HS-5 (cell line): ENCODE results near the gene PRSS33.

ENCODE experiments used
- DNase-seq: peaks from one replicate; pipeline ENCODE4 v3.0.0-alpha.2; 2012; ENCODE audit warnings: low read depth

PRSS33 gene, protein sequence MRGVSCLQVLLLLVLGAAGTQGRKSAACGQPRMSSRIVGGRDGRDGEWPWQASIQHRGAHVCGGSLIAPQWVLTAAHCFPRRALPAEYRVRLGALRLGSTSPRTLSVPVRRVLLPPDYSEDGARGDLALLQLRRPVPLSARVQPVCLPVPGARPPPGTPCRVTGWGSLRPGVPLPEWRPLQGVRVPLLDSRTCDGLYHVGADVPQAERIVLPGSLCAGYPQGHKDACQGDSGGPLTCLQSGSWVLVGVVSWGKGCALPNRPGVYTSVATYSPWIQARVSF

DNA sequence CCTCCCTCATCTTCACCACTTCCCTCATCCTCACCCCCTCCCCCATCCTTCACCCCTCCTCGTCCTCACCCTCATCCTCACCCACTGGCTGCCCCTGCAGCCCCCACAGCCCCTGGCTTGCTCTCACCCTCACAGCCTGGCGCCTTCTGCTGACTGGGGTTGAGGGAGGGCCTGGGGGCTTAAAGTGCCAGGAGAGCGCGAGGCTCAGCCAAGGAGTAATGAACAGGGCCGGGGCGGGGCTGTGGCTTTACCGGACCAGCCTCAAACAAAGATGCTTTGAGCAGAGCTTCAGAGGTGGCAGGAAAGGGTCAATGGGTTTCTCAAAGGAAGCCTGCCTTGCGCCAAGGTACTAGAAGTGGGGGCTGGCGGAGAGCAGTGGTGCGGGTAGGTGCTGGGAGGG lies at the start of gene PRSS33:
TSS of gene PRSS33 (minus strand) at position 155 of the 400 bp plus-strand sequence. CDS start 1,013 bp downstream, outside the sequence.
- DNase-seq = no peak

DNA sequence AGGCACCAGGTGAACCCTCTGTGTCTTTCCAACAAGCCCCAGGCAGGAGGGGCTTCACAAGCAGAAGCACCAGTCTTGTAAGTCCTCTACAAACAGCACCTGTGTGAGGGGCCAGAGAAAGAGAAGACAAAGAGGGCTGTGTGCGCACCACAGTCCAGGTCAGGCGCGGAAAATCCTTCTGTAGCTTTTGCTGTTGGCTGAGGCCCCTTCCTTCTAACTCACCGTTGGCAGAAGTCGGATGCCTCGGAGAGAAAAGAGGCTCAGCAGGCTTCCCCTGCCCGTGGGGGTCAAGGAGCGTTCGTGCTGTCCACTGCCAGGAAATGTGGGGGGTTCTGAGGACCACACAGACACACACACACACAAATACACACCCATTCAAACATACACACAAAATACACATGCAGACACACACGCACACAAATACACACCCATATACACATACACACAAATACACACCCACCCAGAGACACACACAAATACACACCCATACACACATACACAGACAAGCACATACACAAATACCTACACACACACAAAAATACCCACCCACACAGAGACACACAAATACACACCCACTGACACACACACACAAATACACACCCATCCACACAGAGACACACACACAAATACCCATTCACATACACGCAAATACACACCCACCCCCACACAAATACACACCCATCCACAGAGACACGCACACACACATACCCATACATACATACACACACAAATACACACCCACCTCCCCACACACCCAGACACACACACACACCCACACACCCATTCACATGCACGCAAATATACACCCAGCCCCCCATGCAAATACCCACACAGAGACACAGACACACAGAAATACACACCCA lies 49.5 kb upstream of the PRSS33 start:
- DNase-seq = no peak

DNA sequence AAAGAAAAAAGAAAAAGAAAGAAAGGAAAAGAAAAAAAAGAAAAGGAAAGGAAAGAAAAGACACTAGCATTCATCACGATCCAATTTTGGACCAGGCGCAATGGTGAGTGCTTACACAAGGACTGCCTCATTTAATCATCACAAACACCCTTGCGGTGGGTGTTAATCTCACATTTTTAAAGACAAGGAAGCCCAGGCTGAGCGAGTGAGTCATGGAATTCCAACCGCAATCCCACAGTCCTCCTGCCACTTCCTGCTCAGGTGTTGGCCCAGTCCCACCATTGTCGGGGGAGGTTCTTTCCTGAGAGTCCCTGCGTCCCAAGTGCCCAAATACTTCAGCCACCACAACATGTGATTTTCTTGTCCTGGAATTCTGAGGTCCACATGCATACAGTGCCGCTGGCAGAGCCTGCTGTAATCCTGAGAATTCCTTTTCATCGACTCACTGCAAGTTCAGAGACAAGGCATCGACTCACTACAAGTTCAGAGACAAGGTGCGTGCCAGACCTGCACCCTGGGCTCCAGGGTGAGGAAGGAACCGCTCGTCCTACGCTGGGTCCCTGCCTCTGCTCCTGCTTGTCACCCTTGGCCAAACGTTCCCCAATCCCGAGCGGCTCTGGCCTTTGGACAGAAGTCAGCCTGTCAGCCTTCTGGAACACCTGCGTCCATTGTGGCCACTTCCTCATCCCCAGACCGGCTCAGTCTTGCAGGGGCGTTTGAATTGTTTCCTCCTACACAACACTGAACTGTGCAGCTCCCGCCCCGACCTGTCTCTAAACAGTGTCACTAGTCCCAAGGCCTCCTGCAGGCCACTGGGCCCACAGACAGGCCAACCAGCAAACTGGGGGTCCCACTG lies 48.5 kb upstream of the PRSS33 start:
- peak; percentile 98 for DNase-seq

DNA sequence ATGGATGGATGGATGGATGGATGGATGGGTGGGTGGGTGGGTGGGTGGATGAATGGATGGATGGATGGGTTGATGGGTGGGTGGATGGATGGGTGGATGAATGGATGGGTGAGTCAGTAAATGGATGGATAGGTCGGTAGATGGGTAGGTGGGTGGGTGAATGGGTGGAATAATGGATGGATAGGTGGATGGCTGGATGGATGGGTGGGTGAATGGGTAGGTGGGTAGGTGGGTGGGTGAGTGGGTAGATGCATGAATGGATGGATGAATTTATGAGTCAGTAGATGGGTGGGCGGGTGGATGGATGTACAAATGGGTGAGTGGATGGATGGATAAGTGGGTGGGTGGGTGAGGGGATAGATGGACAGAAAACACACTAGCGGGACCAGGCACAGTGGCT lies 47.6 kb upstream of the PRSS33 start:
- no peak for DNase-seq

DNA sequence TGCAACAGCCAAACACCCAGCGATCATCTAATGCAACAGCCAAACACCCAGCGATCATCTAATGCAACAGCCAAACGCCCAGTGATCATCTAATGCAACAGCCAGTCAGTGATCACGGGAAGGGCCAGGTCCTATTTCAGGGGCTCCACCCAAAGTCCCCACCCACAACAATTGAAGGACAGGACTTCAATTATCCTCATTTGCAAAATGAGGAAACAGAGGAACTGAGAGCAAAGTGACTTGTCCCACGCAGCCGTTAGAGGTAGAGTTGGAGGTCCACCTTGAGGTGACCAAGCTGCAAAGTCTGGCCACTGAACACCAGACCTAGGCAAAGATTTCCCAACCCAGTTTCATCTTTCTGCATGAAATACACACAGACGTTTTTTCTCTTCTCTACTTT lies 46.4 kb upstream of the PRSS33 start:
- no peak for DNase-seq

DNA sequence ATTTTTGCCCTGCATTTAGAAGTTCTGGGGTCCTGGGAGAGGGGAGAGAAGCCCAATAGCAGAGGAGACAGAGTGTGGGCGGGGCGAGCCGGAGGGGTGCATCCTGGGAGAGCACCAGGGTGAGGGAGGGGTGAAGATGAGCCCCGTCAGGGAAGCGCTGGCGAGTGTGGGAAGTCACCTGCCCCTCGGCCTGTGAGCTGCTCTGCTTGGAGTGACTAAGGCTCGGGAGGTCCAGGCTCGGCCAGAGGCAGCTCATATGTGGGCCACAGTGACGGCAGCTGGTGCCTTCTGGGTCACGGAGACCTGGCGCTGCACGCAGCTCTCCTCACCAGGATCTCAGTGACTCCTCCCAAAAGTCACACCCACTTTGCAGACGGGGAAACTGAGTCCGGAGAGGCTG lies 43.8 kb upstream of the PRSS33 start:
- no peak for DNase-seq

DNA sequence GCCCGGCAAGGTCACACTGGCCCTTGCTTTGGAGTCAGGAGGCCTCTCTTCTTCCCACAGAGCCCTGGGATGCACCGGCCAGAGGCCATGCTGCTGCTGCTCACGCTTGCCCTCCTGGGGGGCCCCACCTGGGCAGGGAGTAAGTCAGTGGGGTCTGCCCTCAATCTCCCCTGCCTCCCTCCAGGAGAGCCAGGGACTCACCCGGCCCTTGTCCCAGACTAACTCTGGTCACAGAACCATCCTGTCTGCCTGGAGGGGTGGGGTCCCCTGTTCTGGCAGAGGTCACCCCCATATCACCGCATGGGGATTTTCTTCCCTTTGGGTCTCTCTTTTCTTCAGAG lies 43.0 kb upstream of the PRSS33 start:
- no peak for DNase-seq

DNA sequence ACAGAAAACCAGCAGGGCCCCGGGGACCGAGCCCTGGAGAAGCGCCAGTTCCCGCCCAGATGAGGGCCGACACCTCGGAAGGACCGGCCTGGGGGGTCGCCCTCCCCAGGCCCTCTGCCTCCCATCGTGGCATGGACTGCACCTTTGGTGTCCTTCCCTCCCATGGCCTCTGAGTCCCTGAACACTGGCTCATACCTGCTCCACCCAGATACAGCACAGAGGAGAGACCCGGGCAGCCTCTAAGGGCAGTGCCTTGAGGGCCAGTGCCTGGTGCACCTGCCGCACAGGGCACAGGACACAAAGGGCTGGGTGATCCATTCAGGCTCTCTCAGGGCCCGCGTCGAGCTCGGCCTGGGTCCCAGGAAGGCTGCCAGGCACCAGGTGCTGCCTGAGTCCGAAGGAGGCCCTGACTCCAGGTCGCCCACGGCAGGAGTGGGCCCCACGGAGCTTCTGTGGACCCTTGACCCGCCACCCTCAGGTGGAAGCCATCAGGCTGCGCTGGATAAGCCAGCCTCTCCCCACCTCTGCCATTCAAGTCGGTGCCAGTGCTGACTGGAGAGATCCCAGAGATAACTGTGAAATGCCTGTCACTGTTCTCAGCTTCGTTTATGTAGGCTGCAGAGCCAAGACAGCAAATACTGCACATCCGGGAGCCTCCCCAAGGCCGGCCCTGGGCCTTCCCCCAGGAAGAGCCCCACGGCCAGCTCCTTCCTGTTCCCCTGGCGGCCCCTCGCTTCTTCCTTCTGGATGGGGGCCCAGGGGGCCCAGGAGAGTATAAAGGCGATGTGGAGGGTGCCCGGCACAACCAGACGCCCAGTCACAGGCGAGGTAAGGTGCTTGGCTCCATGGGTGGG lies 42.4 kb upstream of the PRSS33 start, which contains the start of gene ZG16B:
TSS of gene ZG16B (plus strand) at position 803 of the 854 bp plus-strand sequence. CDS start 139 bp downstream, outside the sequence.
- no peak for DNase-seq

DNA sequence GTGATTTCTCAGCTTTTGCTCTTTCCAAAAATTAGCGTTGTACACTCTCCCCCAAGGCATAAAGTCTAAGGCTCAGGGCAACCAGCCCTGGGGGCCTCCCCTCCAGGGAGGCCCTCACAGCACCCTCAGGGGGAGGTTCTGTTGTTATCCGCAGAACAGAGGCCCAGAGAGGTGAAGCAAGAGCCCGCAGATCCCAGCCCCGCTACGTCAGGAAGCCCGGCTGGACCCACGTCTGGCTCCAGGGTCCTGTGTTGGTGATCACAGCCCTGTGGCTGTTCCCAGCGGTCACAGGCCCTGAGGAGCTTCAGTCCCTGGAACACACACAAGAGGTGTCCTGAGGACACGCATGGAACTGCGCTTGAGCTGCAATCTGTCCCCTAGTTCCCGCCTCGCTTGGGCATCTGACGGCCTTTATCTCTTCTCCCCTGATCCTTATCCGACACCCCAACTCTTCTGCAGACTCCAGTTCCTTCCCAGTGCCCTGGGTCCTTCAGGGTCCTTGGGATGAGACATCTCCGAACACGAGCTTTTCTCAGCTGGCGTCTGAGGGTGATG lies 41.6 kb upstream of the PRSS33 start:
- no peak for DNase-seq

DNA sequence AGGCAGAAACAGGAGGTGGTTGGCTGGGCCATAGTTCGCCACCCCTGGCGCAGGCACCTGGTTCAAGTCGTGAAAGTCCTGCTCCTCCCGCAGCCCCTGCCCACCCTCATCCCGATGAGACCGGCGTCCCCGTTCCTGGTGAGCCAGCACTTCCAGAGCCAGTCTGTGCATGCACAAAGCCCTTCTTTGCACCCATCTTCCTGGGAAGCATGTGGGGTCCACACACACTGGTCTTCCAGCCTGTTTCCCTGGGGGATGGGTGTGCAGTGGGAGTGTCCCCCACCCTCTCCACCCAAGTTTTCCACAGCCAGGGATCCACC lies 41.1 kb upstream of the PRSS33 start:
- no peak for DNase-seq

DNA sequence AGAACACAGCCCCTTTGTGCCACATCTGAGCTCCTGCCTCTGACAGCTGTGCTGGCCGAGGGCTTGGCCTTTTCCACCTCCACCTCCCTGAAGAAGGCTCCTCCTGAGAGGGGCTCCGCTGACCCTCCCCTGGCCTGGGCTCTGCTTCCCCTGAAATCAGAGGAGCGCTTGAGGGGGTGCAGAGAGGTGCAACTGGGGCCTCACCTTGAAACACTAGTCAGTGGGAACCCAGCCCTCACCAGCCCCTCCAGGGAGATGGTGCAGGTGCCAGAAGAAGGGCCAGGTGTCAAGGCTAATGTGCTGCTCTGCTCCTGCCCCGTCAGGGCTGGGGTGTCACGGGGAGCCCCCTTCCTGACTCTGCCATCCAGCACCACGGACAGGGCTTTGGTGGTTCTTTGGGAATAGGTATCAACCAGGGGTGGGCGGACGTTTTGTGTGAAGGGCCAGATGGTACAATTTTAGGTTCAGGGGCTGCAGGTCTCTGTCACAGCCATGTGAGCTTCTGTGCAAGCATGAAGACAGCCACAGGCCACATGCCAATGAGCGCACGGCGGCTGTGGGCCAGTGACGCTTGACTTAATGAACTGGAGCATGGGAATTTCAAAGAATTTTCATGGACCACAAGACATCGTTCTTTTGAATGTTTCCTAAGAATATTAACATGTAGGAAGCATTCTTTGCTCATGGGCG lies 40.6 kb upstream of the PRSS33 start:
- no peak for DNase-seq

DNA sequence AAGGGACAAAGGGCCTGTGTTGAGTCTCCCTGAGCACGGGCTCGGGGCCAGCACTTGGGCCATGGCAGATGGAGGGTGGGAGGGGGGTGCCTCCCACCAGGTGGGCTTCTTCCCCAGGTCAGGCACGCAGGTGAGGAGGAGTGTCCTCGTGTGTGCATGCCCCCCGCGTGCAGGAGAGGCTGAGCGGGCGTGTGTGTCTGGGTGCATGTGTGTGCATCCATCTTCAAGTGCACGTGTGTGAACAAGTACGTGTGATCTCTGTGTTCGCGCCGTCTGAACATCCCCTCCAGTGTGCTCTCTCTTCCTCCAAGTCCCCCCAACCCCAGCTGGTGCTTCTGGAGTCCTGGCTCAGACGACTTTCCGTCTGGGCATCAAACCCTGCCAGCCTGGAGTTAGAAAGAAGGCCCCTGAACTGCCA lies 40.0 kb upstream of the PRSS33 start:
- DNase-seq = no peak

DNA sequence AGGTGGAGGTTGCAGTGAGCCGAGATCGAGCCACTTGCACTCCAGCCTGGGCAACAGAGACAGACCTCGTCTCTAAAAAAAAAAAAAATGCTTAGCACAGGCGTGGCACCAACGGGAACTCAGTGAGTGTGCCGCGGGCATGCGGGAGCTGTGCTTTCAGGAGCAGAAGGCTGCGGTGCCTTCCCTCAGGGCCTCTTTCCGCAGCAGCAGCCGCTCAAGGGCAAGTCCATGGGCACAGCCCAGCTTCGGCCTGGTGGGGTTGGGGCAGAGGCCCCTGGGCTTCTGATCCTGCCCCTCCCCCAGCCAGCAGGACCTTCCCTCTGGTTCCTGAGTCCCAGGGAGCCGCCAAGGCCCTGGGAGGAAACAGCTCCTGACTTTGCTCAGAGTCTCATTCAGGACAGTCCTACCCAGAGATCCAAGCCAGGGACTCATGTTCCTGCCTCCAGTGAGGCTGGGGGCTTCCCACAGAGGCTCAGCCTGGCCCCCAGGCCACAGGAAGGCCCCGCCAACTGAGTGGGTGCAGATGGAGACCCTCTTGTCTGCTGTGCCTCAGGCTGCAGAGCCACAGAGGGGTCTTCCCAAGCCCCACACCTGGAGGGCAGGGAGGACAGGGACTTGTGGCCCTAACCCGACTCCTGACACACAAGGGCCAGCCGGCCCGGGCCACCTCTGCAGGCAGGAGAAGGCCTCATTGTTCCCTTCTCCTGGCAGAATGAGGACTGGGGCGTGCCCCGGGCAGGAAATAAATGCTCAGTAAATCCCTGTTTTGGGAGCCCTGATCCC lies 39.4 kb upstream of the PRSS33 start:
- DNase-seq = no peak

DNA sequence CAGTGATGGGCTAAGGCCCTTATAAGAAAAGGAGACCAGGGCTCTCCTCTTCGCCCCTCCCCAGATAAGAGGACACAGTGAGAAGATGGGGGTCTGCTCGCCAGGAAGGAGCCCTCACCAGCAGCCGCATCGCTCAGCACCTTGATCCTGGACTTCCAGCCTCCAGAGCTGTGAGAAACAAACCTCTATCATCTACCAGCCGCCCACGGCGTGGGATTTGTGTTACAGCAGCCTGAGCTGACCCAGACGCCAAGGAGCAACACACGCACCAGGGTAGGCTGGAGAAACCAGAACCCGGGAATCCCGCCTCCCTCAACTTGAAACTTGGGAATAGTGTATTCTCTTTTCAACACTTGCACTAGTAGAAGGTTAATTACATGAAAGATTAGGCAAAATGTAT lies 38.5 kb upstream of the PRSS33 start:
- DNase-seq = no peak

DNA sequence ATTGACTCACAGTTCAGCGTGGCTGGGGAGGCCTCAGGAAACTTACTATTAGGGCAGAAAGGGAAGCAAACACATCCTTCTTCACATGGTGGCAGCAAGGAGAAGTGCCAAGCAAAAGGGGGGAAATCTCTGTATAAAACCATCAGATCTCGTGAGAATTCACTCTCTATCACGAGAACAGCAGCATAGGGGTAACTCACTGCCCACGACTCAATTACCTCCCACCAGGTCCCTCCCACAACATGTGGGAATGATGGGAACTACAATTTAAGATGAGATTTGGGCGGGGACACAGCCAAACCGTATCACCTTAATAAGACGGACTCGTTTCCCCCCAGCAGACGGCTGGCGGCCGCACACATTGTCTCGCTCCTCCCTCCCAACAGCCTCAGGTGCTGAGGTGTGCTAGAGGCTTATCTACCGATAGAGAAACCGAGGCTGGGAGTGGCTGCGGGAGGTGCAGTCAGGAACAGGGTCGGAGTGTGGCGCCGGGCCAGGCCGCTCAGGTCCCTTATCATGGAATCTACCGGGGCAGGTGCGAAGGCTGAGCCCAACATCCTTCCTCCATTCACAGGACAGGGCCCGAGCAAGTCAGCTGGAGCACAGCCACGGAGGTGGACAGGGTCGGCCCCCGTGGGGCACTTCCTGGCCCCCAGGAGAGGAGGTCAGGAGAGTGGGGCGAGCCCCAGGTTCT lies 37.8 kb upstream of the PRSS33 start:
- DNase-seq = no peak

DNA sequence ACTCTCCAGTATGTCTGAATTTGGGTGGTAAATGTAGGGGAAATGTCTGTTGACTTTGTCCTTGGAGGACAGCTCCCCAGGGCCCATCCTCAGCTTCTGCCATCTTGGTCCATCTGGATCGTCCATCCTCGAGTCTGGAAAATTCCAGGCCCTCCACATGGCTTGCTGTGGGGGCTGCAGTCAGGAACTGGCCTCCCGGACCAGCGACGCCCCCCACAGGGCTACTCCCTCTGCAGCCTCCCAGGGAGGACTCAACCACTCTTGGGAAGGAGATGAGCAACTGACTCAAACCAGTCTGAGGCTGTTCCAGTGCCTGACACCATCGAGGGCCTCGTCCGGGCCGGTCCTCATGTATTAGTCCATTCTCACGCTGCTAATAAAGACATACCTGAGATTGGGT lies 37.3 kb upstream of the PRSS33 start:
- no peak for DNase-seq

DNA sequence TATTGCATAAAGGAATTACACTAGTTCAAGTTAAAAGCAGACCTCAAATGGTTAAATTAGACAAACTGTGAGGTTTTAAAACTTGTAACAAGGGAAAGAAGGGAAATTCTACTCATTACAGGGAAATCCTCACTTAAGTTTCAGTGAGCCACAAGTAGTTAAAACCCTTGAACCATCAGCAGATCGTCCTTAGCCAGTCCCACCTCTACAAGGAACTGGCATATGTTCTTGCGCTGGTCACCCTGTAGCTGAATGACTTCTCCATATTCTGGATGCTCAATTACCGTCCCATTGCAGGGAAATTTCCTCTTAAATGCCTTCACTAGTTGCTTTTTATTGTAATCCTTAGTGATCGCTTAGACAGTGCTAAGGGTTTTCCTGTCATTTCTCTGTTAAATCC lies 35.1 kb upstream of the PRSS33 start:
- DNase-seq = no peak

DNA sequence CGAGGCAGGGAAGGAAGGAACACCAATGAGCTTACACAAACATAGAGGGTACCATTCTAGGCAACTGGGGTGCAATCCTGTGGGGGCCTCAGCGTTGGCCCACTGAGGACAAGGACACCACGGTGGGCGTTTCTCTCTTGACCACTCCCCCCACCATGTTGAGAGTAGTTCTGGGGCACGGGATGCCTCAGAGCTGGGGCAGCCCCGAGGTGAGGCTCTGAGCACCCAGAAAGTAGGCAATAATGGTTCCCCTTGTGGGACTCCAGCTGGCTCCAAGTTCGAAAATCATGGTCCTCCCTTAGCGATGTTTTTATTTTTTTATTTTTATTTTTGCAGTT lies 34.8 kb upstream of the PRSS33 start:
- DNase-seq = no peak

DNA sequence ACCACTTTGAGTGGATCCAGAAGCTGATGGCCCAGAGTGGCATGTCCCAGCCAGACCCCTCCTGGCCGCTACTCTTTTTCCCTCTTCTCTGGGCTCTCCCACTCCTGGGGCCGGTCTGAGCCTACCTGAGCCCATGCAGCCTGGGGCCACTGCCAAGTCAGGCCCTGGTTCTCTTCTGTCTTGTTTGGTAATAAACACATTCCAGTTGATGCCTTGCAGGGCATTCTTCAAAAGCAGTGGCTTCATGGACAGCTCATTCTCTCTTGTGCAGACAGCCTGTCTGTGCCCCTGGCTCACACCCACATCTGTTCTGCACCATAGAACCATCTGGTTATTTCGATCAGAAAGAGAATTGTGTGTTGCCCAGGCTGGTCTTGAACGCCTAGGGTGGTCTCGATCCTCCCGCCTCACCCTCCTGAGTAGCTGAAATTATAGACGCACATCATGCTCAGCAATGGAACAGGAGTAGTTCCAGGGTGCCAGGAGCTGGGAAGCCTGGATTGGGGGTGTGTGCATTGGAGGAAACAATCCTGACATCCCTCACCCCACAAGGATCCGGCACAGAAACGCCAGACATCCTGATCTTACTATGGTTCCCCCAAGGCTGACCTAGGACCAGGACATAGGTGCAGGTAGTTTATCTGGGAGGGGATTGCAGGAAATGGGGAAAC lies 34.3 kb upstream of the PRSS33 start:
- no peak for DNase-seq
